ENCODE measurements around the gene ADAMTS3. TPM values are rescaled to one million over a fixed set of nuclear protein-coding genes. Genes with fewer than 3 reads are reported as not detected.

The ADAMTS3 gene
- polyA plus RNA-seq, 1 donor from 2014 or later: 0.20 TPM

- Histone ChIP-seq H3K4me3 (ENCODE audit: low read length) (no peak overlapping the region), H3K9ac (ENCODE audit: low read length) (no peak overlapping the region), H3K9me3 (ENCODE audit: low read length) (no peaks in the 10 kb centered on the region), H3K79me2 (replicated peaks; ENCODE audit: insufficient read depth, low read length) (no peaks in the 10 kb centered on the region), H4K20me1 (ENCODE audit: insufficient read depth) (no peaks in the 10 kb centered on the region), H3K27me3 (ENCODE audit: insufficient read depth, low read depth, low read length) (no peaks in the 10 kb centered on the region), H3K36me3 (ENCODE audit: insufficient read depth, low read length) (no peaks in the 10 kb centered on the region), H3K4me2 (ENCODE audit: low read length) (no peak overlapping the region), H3K27ac (ENCODE audit: low read length) (no peak overlapping the region), H2AFZ (ENCODE audit: low read depth, low read length) (no peak overlapping the region), H3F3A (ENCODE audit: insufficient read depth, low read length, poor library complexity, severe bottlenecking) (no peaks in the 10 kb centered on the region), H3K9me2 (ENCODE audit: insufficient read depth, low read length) (no peaks in the 10 kb centered on the region)
- no peak for TF ChIP-seq MXI1 (conservative IDR thresholded peaks at IDR 0.05; ENCODE audit: poor library complexity, severe bottlenecking)
Measured at GRCh38 chr4:72377491-72378194, 191.4 kb downstream of the ADAMTS3 start.

- Histone ChIP-seq H3K27ac (ENCODE audit: low read length) (no peak overlapping the region), H2AFZ (ENCODE audit: low read depth, low read length) (no peak overlapping the region), H3K36me3 (ENCODE audit: insufficient read depth, low read length) (no peaks in the 10 kb centered on the region), H3K9ac (ENCODE audit: low read length) (no peak overlapping the region), H3K4me3 (ENCODE audit: low read length) (no peak overlapping the region), H3F3A (ENCODE audit: insufficient read depth, low read length, poor library complexity, severe bottlenecking) (no peaks in the 10 kb centered on the region), H3K9me3 (ENCODE audit: low read length) (no peaks in the 10 kb centered on the region), H3K4me2 (ENCODE audit: low read length) (no peak overlapping the region), H3K79me2 (replicated peaks; ENCODE audit: insufficient read depth, low read length) (no peaks in the 10 kb centered on the region), H3K27me3 (ENCODE audit: insufficient read depth, low read depth, low read length) (no peaks in the 10 kb centered on the region), H3K9me2 (ENCODE audit: insufficient read depth, low read length) (no peaks in the 10 kb centered on the region), H4K20me1 (ENCODE audit: insufficient read depth) (no peaks in the 10 kb centered on the region)
- no peak for TF ChIP-seq POLR2AphosphoS5 (IDR thresholded peaks at IDR 0.05)
- no peak for TF ChIP-seq SMC3 (conservative IDR thresholded peaks at IDR 0.05; ENCODE audit: poor library complexity)
- TF ChIP-seq EP300 (conservative IDR thresholded peaks at IDR 0.05; ENCODE audit: poor library complexity, severe bottlenecking): no peak
- no peak for TF ChIP-seq EZH2 (IDR thresholded peaks at IDR 0.05; ENCODE audit: borderline replicate concordance, insufficient read depth, low read length, poor library complexity, severe bottlenecking)
- TF ChIP-seq RAD21 (conservative IDR thresholded peaks at IDR 0.05): no peak
- no peak for TF ChIP-seq TAF1 (IDR thresholded peaks at IDR 0.05; ENCODE audit: low read depth)
- TF ChIP-seq MXI1 (conservative IDR thresholded peaks at IDR 0.05; ENCODE audit: poor library complexity, severe bottlenecking): no peak
- TF ChIP-seq REST (IDR thresholded peaks at IDR 0.05; ENCODE audit: borderline replicate concordance): no peak
- no peak for TF ChIP-seq CTCF (IDR thresholded peaks at IDR 0.05; ENCODE audit: poor library complexity, severe bottlenecking)
Measured at GRCh38 chr4:72376901-72377300, 192.1 kb downstream of the ADAMTS3 start.
